Stimulated activated CD8-positive, alpha-beta memory T cell treated with anti-CD3 and anti-CD28 coated beads, Interleukin-7, amount 100 ng/mL, for 24 hours (primary cell): ENCODE measurements around the gene C5orf47.

ENCODE experiments used
- DNase-seq: peaks from one replicate; pipeline ENCODE4 v3.0.0-alpha.2; 2020; ENCODE audit warnings: low read depth

Gene C5orf47, protein sequence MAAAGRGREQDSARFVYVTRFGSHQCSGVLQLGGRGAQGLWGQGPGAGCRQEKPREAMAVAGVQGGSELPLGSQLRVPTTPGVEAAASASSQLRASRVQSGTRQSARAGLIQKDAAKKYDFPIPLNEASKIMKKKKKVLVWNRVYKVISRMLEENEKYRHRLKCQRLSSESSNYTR

DNA sequence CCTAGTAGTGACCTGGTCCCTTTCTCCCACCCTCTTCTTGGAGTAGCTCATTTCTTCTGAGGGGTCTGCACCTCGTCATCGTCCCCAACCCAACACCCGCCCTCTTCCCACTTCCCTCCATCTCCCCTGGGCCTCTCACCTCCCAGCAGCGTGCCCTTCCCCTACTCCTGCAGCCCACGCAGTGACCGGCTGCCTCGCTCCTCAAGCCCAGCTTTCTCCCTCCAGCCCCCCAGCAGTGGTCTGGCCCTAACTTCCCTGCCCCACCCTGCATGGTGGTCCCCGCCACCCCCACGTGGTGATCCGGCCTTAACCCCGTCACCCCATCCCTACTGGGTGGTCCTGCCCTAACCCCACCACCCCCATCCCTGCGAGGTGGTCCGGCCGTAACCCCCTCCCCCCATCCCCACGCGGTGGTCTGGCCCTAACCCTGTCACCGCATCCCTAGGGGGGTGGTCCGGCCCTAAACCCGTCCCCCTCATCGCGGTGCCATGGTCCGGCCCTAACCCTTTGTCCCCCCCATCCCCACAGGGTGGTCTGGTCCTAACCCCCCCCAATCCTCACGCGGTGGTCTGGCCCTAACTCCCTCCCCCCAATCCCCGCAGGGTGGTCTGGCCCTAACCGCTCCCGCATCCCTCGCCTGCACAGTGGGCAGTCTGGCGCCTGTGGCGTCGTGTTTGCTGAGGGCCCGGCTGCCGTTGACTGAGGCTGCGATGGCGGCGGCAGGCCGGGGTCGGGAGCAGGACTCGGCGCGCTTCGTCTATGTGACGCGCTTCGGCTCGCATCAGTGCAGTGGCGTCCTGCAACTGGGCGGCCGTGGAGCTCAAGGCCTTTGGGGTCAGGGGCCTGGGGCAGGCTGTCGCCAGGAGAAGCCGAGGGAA, at the start of gene C5orf47:
TSS of gene C5orf47 (plus strand) at position 617 of the 878 bp plus-strand sequence. CDS start at position 711, 94 bp downstream.
- DNase-seq, result no peak

DNA sequence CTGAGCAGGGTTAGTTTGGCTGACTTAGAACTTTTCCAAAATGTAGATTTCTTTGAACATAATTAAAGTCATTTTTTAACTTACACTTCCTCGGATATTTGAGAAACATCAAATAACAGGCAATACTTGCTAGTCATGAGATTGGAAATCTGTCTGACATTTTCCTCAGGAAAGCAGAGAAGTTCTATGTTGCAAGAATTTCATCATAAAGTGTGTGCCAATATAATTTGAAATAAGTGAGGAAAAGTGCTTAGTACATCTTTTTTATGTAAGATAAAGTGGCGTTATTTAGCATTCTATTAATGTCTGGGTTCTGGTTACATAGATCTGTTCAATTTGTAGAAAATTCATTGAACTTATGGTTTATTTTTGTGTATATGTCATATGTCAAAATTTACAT, 48.7 kb upstream of the C5orf47 start:
- no peak for DNase-seq

DNA sequence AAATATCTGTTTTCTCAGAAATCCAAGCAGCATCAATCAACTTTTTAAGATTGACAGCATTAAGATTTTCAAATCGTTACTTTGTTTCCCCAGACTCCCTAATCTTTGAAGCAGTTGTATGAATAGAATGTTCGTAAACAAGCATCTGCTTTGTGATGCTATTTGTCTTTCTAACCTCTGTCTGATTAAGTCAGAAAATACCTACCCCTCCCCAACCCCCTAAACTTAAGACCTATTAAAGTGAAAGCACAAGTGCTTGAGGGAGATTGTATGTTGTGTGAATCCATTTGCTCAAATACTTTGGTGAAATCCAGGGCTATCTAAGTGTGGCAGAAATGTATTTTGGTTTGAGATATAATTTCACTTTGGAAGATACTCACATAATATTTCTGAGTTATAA, 47.9 kb upstream of the C5orf47 start:
- DNase-seq, result no peak

DNA sequence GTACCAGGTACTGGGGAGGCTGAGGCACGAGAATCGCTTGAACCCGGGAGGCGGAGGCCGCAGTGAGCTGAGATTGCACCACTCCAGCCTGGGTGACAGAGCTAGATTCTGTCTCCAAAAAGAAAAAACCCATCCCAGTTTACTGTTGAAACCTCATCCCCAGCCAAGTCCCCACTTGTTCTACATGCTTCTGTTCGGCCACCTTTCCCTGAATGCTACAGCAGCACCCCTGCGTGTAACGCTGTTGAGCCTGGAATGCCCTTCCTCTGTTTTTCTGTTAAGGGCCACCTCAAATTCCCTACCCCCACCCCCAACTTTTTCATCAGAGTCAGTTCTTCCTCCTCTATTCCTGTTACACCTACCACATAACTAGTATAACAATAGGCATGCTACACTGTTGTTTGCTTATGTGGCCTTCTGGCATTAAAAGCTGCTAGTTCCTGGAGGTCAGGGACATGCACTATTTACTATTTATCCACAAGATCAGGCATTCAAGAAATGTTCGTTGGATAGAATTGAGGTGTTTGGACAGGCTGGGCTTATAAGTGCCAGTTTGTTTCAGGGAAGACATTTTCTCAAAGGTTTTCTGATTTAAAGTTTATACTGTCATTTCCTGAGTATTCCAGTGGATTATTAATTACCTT, 47.1 kb upstream of the C5orf47 start:
- DNase-seq, result no peak

DNA sequence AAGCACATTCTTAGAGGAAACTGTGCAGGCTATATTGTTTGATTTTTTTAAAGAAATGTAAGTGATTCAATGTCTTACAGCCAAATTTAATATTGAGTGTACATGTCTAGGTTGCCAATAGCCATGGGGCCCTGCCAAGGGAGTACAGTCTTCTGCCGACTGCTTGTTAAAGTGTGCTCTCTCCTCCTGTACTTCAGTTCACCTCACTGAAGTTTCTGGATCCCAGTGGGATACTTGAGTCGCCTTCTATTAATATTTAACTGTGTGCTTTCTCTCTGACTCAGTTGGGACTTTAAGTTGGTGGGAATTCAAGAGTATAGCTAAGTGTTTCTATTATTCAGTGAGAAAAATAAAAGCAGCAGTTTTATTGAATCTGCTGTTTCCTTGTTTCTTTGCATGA, 44.5 kb upstream of the C5orf47 start:
- no peak for DNase-seq

DNA sequence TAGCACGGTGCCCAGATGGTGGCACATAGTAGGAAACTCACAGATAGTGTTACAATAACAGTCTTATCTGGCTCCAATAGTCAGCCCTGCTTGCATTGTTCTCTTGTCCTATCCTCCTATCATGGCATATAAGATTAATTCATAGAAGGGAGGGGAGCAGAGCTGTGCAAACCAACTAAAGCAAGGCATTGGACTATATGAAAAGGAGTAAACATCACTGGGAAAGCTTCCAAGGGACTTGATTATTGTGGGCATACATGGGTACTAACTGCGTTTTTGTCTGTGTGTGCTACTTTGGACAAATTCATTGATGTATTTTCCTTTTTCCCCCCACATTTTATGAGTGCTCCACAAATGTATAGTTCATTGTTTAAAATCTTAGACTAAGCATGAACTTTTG, 43.8 kb upstream of the C5orf47 start:
- DNase-seq, result no peak

DNA sequence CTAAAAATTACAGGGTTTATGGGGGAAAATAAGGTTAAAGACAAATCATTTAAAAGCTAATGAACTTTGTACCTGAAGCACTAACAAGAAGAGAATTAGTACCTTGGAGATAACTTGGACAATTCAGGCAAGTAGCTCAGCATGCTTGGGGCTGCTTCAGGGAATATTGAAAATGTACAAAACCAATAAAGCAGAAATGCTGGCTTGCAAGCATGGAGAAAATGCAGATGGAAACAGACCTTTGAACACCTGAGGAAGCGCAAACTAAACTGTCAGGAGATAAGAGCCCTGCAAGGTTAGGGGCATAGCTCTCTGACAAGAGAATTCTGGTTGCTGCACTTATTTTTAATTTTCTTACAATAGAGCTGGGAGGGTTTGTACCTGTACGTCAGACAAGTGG, 42.6 kb upstream of the C5orf47 start:
- no peak for DNase-seq

DNA sequence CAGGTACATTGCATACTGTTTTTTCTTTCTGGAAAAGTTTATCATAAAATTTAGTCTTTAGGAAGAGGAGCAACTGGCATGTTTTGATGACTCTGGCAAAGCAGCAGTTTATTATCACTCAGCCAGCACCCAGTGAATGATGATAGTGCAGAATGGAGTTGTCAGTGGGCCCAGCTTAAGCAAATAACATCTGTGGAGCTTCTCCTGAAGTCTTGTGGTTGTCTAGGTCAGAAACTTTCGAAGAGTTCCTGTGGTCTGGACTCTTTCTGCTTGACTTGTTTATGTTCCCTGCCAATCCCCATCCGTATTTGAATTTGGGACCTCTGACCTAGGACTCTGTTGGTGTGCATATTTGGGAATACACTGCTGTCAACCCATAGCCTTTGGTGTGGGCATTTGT, 38.1 kb upstream of the C5orf47 start:
- DNase-seq, result no peak

DNA sequence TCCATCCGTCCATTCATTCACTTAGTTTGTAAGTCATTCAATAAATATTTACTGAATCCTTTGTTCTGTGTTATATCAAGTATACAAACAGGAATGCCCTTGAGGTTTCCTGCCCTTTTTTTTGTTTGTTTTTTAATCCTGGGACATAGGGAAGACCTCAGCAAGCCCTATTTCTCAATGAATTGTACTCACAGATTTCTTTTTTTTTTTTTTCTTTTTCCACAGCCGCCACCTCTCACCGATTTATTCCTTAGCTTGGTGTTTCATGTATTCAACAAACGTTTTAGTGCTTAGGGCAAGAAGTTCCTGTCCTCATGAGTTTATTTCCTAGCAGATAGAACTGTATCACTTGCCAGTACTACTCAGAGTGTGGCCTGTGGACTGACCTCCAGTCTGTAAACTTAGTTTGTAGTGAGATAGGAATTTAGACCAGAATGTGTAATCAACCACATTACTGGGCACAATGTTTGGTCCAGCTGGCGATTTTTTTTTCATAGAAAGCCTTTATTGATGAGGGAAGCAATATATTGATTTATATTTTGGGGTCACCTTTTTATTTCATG, 35.4 kb upstream of the C5orf47 start:
- no peak for DNase-seq

DNA sequence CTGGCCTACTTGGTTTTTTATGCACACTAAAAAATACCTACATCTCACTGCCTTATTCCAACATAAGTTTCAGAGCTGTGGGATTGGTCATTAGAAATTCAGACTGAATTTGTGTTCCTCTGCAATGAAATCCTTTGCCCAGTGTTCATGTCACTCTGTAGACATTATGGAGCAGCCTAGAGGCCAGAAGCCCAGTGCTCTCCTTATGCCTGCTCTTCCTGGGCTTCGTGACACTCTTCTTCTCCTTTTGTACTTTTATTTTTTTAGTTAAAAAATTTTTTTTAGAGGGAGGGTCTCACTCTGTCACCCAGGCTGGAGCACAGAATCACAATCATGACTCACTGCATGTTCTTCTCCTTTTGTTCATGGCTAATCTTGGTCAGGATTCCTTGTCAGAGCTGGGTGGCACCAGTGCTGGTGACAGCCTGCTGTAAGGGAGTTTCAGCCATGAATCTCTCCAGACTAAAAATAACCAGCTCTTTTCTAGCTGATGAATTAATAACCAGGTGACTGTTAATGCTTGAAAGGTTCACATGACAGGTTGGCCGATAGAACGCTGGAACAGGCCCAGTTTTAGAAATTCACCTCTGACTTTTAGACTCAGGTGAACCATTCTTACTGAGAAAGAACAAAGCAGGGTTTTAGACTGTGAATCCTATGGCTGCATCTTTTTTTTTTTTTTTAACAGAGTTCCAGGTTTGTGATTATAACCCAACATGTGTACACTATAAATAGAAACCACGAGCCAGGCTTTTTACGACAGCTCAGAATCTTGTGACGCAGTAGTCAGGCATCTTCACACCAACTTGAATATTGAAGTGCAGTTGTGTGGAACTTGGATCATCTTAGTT, 34.1 kb upstream of the C5orf47 start:
- no peak for DNase-seq

DNA sequence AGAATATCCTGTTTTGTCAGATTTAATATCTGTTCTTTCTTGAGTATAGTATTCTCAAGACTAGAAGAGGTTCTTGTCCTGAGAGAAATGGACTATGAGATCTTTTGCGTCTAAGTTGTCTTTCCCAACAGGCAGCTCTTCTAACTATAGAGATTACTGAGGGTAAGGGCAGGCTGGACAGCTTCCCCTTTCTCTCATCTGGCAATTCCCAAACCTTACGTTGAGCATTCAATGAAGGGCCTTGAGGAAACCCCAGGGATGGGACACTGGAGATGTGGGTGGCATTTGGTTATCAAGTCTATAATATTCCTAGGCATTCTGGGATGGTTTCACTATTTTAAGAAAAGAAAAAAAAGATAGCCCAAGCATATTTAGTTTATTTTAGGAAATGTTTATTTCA, 28.0 kb upstream of the C5orf47 start:
- no peak for DNase-seq

DNA sequence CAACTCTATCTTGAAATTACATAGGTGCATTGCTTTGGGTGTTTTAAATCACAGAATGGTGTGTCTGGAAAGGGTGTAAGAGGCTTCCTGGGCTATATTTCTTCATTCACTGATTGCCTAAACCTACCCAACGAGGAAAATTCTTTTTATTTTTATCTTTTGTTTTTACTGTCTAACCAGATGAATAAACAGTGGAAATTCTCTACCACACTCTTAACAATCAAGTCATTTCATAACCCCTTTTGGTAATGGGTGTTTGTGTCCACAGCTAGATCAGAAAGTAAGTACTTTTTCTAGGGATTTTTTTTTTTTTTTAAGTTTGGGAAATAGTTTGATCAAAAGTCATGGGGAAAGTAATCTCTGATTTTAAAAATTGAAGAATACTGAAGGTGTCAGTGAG, 27.6 kb upstream of the C5orf47 start:
- DNase-seq, result no peak

DNA sequence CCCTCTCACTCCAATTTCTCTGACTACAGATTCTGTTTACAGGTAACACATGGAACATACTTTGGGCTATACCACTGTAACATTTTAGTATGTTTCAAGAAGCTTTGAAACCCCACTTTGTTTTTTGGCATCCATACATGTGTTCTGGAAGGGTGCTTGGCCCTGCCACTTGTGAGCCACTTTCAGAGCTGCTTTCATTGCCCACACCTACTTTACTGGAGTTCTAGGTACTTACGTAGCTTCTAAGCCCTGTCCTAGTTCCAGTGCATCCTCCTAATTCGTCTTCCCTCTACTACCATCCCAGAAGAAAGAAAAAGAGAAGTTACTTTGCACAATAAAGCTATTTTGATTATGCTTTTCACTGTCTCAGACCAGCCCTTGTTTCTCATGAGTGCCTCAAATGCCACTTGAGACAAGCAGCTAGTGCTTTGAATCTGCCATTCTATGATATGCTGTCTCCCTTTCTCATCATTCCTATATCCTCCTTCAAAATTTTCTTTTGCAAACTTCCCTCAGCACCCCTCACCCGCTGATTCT, 26.5 kb upstream of the C5orf47 start:
- DNase-seq, result no peak

DNA sequence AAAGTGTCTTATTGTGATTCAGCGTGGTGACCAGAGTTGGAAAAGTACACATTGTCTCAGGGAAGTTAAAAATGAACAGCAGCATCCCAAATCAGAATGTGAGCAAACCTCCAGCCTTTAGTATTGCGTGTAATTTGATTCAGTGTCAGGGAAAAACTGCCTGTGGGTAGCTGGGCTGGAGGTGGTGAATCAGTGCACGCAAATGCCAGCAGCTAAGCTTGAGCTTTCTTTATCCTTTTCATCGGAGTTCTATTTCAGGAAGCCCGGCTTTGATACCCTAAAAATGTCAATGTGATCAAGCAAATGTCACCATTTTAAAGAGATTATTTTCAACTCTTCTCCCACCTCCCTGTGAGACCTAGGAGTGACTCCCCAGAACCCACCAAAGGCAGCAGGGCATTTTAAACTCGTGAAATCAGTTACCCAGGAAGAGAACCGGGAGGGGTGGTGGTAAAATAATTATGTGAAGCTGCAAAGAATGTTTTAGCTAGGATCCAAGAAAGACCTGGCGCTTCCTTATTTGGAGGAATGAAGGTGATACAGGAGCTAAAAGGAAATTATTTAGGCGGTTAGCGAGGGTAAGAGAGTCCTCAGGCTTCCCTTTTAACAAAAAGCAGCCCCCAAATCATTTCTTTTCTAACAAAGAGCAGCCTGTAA, 25.7 kb upstream of the C5orf47 start:
- no peak for DNase-seq

DNA sequence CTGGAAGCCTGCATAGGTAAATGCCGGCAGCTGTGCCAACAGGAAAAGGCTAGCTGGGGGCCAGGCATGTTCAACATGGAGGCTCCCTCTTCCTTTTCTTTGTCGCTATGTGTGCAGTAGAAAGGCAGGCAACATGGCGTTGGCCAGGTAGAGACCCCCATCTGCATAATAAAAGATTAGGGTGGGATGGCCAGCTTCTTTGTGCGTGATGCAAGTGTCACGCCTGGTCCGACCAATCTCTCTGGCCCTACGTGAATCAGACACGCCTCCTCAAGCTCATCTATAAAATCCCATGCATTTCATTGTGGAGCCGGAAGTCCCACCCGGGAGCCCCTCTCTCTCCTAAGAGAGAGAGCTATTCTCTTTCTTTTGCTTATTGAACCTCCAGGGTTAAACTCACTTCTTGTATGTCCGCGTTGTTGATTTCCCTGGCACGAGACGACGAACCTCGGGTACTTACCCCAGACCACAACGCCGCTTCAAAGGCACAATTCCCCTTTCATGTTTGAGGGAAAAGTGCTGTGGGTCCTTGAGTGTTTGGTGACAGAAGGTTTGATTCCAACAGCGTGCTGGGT, 25.0 kb upstream of the C5orf47 start:
- no peak for DNase-seq

DNA sequence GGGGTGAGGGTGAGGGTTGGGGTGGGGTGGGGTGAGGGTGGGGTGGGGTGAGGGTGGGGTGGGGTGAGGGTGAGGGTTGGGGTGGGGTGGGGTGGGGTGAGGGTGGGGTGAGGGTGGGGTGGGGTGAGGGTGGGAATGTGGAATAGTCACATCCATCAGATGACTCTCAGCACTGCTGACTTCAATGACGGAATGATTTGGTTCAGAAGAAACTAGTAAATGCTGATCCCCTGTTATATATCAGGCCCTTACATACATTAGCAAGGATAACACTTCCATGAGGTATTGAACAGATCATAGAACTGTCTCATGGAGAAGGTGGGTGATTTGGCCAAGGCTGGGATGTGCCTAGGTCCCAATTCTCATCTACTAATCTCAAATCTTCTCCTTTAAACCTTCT, 24.5 kb upstream of the C5orf47 start:
- no peak for DNase-seq

DNA sequence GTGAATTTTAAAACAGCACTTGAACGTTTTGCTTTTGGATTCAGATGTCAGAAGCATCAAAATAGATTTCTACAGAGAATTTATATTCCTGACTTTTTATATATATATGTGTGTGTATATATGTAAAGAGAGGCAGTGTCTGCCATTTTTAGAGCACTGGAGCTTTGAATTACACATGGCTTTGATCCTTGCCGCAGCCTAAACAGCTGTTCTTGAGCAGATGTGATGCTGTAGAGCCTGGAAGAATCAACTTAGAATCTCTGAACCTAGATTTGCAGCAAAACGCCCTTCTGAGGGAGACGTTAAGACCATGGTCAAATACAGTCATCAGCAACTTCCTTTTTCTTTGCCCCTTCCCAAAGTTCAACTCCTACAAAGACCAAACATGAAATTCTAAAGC, 21.7 kb upstream of the C5orf47 start:
- DNase-seq, result no peak

DNA sequence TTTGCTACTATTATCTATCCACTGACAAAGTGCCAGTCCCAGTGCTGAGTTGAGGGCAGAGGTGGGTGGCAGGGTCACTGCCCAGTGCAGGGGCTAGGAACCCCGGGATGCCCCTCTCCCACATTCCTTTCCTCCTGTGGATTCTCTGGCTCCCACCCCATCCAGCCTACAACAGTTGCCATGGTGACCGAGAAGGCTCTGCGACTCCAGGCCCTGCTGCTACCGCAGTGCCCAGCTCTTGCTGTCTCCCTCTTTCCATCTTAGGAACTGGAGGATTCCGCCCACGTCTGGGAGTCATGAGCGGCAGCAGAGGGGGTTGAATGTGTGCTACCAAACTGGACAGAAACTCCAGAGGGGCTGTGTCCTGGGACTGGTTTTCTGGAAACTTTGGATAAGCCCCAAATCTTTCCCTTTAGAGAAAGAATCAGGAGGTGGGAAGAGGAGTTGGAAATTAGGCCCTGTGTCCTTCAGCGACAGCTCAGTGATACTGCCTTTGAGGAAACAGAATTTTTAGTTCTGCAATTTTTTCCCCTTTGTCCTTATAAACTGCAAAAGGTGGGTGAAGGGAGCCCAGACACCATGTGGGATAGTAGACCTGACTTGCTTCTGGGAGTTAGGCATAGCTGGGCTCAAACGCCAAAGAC, 20.7 kb upstream of the C5orf47 start:
- no peak for DNase-seq

DNA sequence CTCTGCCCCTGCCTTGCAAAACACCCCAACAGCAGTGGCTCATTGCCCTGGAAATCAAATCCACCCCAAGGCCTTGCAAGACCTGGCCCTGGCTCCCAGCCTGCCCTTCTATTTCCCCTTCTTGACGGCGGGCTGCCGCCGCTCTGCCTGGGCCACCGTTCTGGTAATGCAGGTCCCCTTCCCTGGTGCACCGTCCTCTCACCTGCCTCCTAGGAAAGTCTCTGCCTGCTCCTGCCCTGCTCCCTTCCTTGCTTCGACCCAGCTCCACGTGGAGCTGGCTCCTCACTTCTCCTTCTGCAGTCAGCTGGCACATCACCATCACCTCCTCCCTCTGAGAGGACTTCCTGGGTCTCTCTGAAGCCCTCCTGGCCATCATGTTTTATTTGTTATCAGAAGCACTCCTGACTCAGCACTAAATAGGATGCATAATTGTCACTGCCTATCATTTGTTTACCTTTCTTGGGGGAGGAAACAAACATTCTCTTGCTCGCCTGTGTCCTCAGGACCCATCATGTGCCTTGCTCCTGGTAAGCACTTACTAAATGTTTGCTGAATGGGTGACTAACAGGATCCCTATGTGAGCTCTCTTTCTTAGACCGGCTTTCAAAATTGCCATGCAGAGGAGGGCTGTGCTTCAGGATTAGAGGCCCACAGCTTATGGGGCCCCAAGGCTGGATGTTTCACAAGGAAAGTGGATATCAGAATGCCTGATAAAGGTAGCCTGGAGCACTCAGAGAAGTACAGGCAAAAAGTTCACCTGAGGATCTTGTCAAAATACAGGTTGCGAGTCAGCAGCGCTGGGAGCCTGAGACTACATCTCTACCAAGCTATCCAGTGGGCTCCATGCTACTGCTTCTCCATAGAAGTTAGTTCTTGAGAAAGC, 19.6 kb upstream of the C5orf47 start:
- no peak for DNase-seq
